Ovary (tissue), 9 donors: Measurements from ENCODE around the gene NAGPA. TPM values are rescaled to one million over a fixed set of nuclear protein-coding genes. Genes with fewer than 3 reads are reported as not detected.

Experiments
- DNase-seq, 5 donors: peaks; one replicate each; pipeline ENCODE4 v3.0.0-alpha.2; 2019 to 2020
- H3K27ac ChIP-seq, 2 donors: fragments of 200-600 bp; one replicate each; pipeline versions ENCODE4 v1.5.1 to v1.8.0; 2019 to 2022
- H3K27me3 ChIP-seq: fragments of 200-600 bp; one replicate; pipeline ENCODE4 v1.8.0; 2022
- H3K36me3 ChIP-seq: fragments of 200-600 bp; sonication (generic); one replicate; pipeline ENCODE4 v1.5.1; 2019
- H3K4me1 ChIP-seq: one replicate; pipeline ENCODE4 v1.8.1; 2013; ENCODE audit warnings: mild to moderate bottlenecking, moderate library complexity; ENCODE audit not compliant: insufficient read depth
- H3K4me3 ChIP-seq: fragments of 200-600 bp; sonication (generic); one replicate; pipeline ENCODE4 v1.5.1; 2017
- H3K9me3 ChIP-seq, 2 donors: fragments of 200-600 bp in 1 of 2; sonication (generic) in 1 of 2; one replicate each; pipeline versions ENCODE4 v1.5.1 to v1.8.1; 2013 to 2019; ENCODE audit warnings: mild to moderate bottlenecking in 1 of 2, moderate library complexity in 1 of 2
- EP300 ChIP-seq: sonication (generic); formaldehyde crosslinking; IDR thresholded peaks from one replicate; pipeline ENCODE4 v1.6.1; 2017; ENCODE audit warnings: antibody characterized with exemption
- POLR2A ChIP-seq: fragments of 450-650 bp; IDR thresholded peaks from one replicate; pipeline ENCODE4 v1.6.1; 2017; ENCODE audit warnings: antibody characterized with exemption, mild to moderate bottlenecking, moderate library complexity
- WGBS, 3 donors: extraction: QIAGEN DNeasy Blood & Tissue Kit in 1 of 3; methylation state at CpG; one replicate each; pipeline versions ENCODE4 v1.1.5 to v1.1.7; 2013 to 2017; 5-methylcytosine and 5-hydroxymethylcytosine counted together
- intact Hi-C, 4 donors: fragments of 100-400 bp; cut with DNase I; formaldehyde crosslinking; loops; one replicate each; pipeline versions ENCODE4 v1.11.0 to v1.15.1; 2022 to 2023
- polyA plus RNA-seq, 2 donors: library from polyadenylated mRNA; stranded (reverse); fragments of 200-250 nt in 1 of 2; fragments of 350-450 nt in 1 of 2; fragmentation: Illumina TruSeq in 1 of 2; extraction: RNeasy Lipid Tissue Mini Kit (QIAGEN cat#74804) in 1 of 2; gene quantifications; one replicate each; pipeline ENCODE4 v1.2.3, GENCODE V29; 2013 to 2014
- total RNA-seq, 7 donors: library from RNA; depleted of rRNA in 2 of 7; stranded (reverse); fragments of >200 nt in 2 of 7; fragmentation: NEBNext Ultra II Directional in 3 of 7; extraction: Animal tissue kit (Norgen Biotek cat#: 25700) in 3 of 7; gene quantifications; one replicate each; pipeline versions ENCODE4 v1.1.0 to v1.2.4, GENCODE V29; 2016 to 2023
- TF ChIP-seq, protein P1 (sequence below), 3 donors: fragments of 450-650 bp in 2 of 3; fragments of 200-600 bp in 1 of 3; IDR thresholded peaks; one replicate each; pipeline versions ENCODE4 v1.5.1 to v1.8.0; 2016 to 2022; ENCODE audit warnings: antibody characterized with exemption in 3 of 3, mild to moderate bottlenecking in 1 of 3
- donor health status: DM: no; HTN: no; CAD: no; lungs with moderate emphysema.
- donor health status: DM: no; HTN: no; CAD: no.
- donor health status: Bipolar disorder and iron deficiency.
- donor health status: DM: yes; HTN: yes; CAD: no.
- donor health status: DM: no; HTN: no; CAD: no.
- donor health status: DM: yes; HTN: yes; CAD: no.

NAGPA gene
- total and polyA plus RNA-seq, 9 donors = 2.9 to 14.8 (median 7.1) TPM

DNA sequence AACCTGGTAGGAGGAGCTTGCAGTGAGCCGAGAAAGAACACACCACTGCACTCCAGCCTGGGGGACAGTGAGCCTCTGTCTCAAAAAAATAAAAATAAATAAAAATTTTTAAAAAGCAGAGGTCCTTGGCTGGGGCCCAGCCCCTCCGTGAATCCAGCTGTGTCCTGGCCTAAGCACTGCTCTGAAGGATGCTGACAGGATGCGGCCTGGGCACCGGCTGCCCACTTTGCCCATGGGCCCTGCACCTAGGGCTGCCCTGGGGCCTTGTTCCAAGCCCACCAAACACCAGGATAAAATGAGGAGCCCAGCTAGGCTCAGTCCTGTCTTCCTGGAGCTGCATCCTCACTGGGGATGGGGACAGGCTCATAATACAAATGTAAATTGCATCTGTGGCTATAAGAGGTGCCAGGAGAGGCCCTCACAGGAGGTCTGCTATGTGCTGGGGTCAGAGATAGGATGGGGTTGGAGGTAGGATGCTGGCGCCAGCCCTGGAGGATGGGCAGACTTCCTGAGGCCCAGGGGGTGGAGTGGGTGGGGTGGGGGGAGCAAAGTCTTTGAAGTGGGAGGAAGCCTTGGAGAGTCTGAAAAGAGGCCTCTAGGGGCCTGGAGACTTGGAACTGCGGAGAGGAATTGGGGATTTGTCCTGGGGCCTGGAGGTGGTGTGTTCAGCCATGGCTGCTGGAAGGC is 25.8 kb upstream of the NAGPA start:
- TF ChIP-seq POLR2A (no peak), EP300 (no peak)
- TF ChIP-seq, protein P1, sequence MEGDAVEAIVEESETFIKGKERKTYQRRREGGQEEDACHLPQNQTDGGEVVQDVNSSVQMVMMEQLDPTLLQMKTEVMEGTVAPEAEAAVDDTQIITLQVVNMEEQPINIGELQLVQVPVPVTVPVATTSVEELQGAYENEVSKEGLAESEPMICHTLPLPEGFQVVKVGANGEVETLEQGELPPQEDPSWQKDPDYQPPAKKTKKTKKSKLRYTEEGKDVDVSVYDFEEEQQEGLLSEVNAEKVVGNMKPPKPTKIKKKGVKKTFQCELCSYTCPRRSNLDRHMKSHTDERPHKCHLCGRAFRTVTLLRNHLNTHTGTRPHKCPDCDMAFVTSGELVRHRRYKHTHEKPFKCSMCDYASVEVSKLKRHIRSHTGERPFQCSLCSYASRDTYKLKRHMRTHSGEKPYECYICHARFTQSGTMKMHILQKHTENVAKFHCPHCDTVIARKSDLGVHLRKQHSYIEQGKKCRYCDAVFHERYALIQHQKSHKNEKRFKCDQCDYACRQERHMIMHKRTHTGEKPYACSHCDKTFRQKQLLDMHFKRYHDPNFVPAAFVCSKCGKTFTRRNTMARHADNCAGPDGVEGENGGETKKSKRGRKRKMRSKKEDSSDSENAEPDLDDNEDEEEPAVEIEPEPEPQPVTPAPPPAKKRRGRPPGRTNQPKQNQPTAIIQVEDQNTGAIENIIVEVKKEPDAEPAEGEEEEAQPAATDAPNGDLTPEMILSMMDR (IDR thresholded peaks at IDR 0.05) = no peak
- H3K4me1 ChIP-seq = no peaks in the 10 kb centered on the region
- H3K4me3 ChIP-seq = no peak overlapping the region
- H3K9me3 ChIP-seq = no peaks in the 10 kb centered on the region
- H3K27ac ChIP-seq = no peak overlapping the region
- H3K27me3 ChIP-seq = no peaks in the 10 kb centered on the region
- 57 to 68% (median 63%) methylated on average over 6 of the region's 6 CpGs for WGBS, 3 donors
- no peak for DNase-seq
- no peaks in the 10 kb centered on the region for H3K36me3 ChIP-seq
- intact Hi-C loops = no loop called here

DNA sequence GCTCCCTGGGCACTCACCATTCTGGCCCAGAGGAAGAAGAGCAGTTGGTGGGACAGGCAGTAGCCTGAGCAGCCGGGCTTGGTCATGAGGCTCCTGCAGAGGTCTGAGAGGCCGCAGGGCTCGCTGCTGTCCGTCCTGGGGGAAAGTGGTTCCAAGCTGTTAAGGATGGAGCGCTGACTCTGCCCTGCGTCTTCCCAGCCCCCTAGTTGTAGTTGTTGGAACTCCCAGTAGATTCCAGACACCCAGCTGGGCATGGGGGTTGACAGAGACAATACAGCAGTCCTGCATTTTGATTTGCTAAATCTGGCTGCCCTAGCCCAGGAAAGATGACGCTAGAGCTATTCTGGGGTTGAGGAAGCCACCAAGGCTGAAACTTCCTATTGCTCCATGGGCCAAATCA is 24.7 kb upstream of the NAGPA start:
- Histone ChIP-seq H3K4me3 (no peak overlapping the region), H3K9me3 (no peaks in the 10 kb centered on the region), H3K4me1 (no peaks in the 10 kb centered on the region), H3K27me3 (no peaks in the 10 kb centered on the region), H3K27ac (no peak overlapping the region), H3K36me3 (no peaks in the 10 kb centered on the region)
- TF ChIP-seq EP300 (no peak), POLR2A (no peak)
- TF ChIP-seq, protein P1 (IDR thresholded peaks at IDR 0.05) = no peak
- DNase-seq = no peak
- intact Hi-C loops = no loop called here
- WGBS, 3 donors = 36 to 43% (median 41%) methylated on average over 7 of the region's 7 CpGs

DNA sequence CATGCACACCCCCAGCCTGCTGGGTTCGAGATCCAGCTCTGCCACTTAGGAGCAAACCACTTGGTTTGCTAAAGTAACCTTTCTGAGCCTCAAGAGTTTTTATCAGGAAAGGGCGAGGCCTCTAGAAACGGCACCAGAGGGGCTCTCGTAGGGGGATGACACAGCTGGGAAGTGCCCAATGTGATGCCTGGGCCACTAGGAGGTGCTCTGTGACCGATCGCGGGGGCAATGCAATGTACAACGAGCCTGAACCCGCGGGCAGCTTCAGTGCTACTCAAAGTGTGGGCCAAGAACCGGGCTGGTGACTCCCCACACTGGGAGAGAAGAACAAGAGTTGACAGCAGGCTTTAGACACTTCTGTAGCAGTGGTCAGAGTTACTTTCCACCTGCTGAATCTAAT is 22.6 kb upstream of the NAGPA start:
- no peak for TF ChIP-seq POLR2A
- TF ChIP-seq, protein P1 (IDR thresholded peaks at IDR 0.05) = no peak
- no peak for TF ChIP-seq EP300
- intact Hi-C loops = no loop called here
- no peaks in the 10 kb centered on the region for H3K36me3 ChIP-seq
- H3K4me1 ChIP-seq = no peaks in the 10 kb centered on the region
- no peak overlapping the region for H3K4me3 ChIP-seq
- DNase-seq = no peak
- no peak overlapping the region for H3K27ac ChIP-seq
- WGBS, 3 donors = 16 to 21% (median 18%) methylated on average over 11 of the region's 11 CpGs
- H3K27me3 ChIP-seq = no peaks in the 10 kb centered on the region
- H3K9me3 ChIP-seq = no peaks in the 10 kb centered on the region

DNA sequence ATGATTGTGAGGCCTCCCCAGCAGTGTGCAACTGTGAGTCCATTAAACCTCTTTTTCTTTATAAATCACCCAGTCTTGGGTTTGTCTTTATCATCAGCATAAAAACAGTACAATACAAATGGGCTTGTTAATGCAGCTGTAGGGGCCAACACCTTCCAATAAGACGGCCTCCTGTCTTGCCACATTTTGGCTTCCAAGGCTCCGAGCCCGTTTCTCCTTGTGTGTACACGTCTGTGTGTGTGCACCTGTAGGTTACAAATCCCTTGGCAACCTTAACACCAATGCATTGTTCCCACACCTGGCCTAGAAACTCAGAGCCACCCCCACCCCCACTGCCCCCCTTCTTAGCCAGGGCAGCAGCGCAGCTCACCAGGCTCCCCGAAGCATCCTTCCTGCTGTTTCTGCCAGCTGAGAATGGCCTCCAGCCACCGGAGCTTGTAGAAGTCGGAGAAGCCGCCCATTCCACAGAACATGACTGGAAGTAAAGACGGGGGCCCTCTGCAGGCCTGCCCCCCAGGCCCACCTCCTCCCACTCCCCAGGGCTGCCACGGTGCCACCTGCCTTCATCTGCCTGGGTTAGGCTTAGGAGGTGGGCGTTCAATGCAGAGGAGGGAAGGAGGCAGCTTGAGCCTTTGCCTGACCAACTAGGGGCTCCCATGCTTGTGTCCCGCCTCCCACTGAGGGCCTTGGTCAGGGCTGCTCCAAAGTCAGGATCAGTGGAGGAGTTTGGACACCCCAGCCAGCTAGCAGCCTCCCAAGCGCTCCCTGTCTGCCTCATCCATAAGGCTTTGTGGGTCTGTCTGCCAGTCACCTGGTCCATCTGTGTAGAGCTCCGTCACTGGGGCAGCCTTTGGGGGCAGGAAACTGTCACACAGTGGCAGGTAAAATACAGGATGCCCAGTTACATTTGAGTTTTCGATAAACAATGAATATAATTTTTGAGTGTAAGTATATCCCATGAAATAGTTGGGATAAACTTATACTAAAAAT is 21.4 kb upstream of the NAGPA start:
- intact Hi-C loops = no loop called here
- DNase-seq = no peak
- no peak overlapping the region for H3K27ac ChIP-seq
- H3K4me3 ChIP-seq = no peak overlapping the region
- no peaks in the 10 kb centered on the region for H3K27me3 ChIP-seq
- 83 to 91% (median 87%) methylated on average over 16 of the region's 16 CpGs for WGBS, 3 donors
- no peaks in the 10 kb centered on the region for H3K9me3 ChIP-seq
- no peaks in the 10 kb centered on the region for H3K4me1 ChIP-seq
- no peaks in the 10 kb centered on the region for H3K36me3 ChIP-seq
- TF ChIP-seq, protein P1 (IDR thresholded peaks at IDR 0.05) = no peak
- TF ChIP-seq POLR2A (no peak), EP300 (no peak)
